SK-N-SH (cell line): ENCODE results near the gene HDLBP. TPM values are rescaled to one million over a fixed set of nuclear protein-coding genes. Genes with fewer than 3 reads are reported as not detected.

Experiments used
- CTCF ChIA-PET: fragments of 300-600, 350-600 bp; formaldehyde crosslinking; extraction: SDS; loops from one replicate; lab custom pipeline; 2021; lab: Yijun Ruan, JAX
- POLR2A ChIA-PET: fragments of 350-600 bp; sonication (Branson Sonifier 250); formaldehyde crosslinking; extraction: SDS; loops from one replicate; lab custom pipeline; 2020; ENCODE audit warnings: antibody characterized with exemption, inconsistent platforms; lab: Yijun Ruan, JAX
- DNase-seq: peaks from one replicate; pipeline ENCODE4 v3.0.0; 2012
- H2AFZ ChIP-seq: fragments of 200-600 bp; sonication (generic); 2 replicates; pipeline ENCODE4 v1.8.1; 2016; ENCODE audit warnings: antibody characterized with exemption, mild to moderate bottlenecking, low read depth
- H3F3A ChIP-seq: fragments of 200-600 bp; sonication (generic); replicated peaks from 2 replicates; pipeline ENCODE3; 2016; ENCODE audit warnings: antibody characterized with exemption, mild to moderate bottlenecking; ENCODE audit not compliant: insufficient read depth
- H3K27ac ChIP-seq, 2 experiments: fragments of 200-500 bp in 1 of 2; fragments of 200-600 bp in 1 of 2; sonication (Bioruptor generic) in 1 of 2; sonication (generic), shearing (Covaris generic) in 1 of 2; 2 replicates each; pipeline versions ENCODE4 v1.5.1 to v1.6.1; 2014 to 2016; ENCODE audit warnings: low read depth in 2 of 2, inconsistent platforms in 1 of 2, low read length in 1 of 2, mild to moderate bottlenecking in 1 of 2, mixed read lengths in 1 of 2
- H3K27me3 ChIP-seq: fragments of 200-600 bp; sonication (generic), shearing (Covaris generic); 2 replicates; pipeline ENCODE4 v1.6.1; 2016; ENCODE audit warnings: mixed run types; ENCODE audit not compliant: insufficient read depth
- H3K36me3 ChIP-seq, 2 experiments: fragments of 200-500 bp in 1 of 2; fragments of 200-600 bp in 1 of 2; sonication (Bioruptor generic) in 1 of 2; sonication (generic) in 1 of 2; replicated peaks in 1 of 2; 2 replicates each; pipeline versions ENCODE3 to v1.5.1; 2014 to 2016; ENCODE audit warnings: low read length in 1 of 2, mild to moderate bottlenecking in 1 of 2; ENCODE audit not compliant: insufficient read depth in 2 of 2, control insufficient read depth in 1 of 2
- H3K4me1 ChIP-seq, 2 experiments: fragments of 200-500 bp in 1 of 2; fragments of 200-600 bp in 1 of 2; sonication (Bioruptor generic) in 1 of 2; sonication (generic), shearing (Covaris generic) in 1 of 2; 2 replicates each; pipeline versions ENCODE4 v1.5.1 to v1.6.1; 2014 to 2016; ENCODE audit warnings: low read depth in 1 of 2, low read length in 1 of 2, mixed run types in 1 of 2; ENCODE audit not compliant: insufficient read depth in 2 of 2, control insufficient read depth in 1 of 2
- H3K4me2 ChIP-seq: fragments of 200-600 bp; sonication (generic), shearing (Covaris generic); 2 replicates; pipeline ENCODE4 v1.6.1; 2017; ENCODE audit warnings: mixed run types
- H3K4me3 ChIP-seq, 2 experiments: fragments of 200-500 bp in 1 of 2; fragments of 200-600 bp in 1 of 2; sonication (Bioruptor generic) in 1 of 2; sonication (generic), shearing (Covaris generic) in 1 of 2; 2 replicates each; pipeline versions ENCODE4 v1.5.1 to v1.8.1; 2014 to 2016; ENCODE audit warnings: low read depth in 2 of 2, inconsistent platforms in 1 of 2, low read length in 1 of 2, mild to moderate bottlenecking in 1 of 2, mixed read lengths in 1 of 2, moderate library complexity in 1 of 2
- H3K79me2 ChIP-seq: fragments of 200-600 bp; sonication (generic); 2 replicates; pipeline ENCODE4 v1.8.1; 2017; ENCODE audit warnings: mild to moderate bottlenecking; ENCODE audit not compliant: insufficient read depth
- H3K9ac ChIP-seq: fragments of 200-600 bp; sonication (generic); 2 replicates; pipeline ENCODE4 v1.6.1; 2017; ENCODE audit warnings: mixed run types
- H3K9me2 ChIP-seq: fragments of 200-600 bp; sonication (generic); 2 replicates; pipeline ENCODE4 v1.6.1; 2017; ENCODE audit warnings: mixed run types
- H3K9me3 ChIP-seq: fragments of 200-600 bp; sonication (generic); 2 replicates; pipeline ENCODE4 v1.6.1; 2017; ENCODE audit warnings: mixed run types, mild to moderate bottlenecking, moderate library complexity
- H4K20me1 ChIP-seq: fragments of 200-600 bp; sonication (generic); 2 replicates; pipeline ENCODE4 v1.6.1; 2017; ENCODE audit warnings: mild to moderate bottlenecking, mixed run types; ENCODE audit not compliant: insufficient read depth
- CHD2 ChIP-seq: fragments of 150-350 bp; IDR thresholded peaks from 2 replicates; pipeline ENCODE4 v1.6.1; 2018; ENCODE audit warnings: low read length; ENCODE audit not compliant: partially characterized antibody
- CTCF ChIP-seq: fragments of 200-600 bp; sonication (generic); IDR thresholded peaks from 2 replicates; pipeline ENCODE4 v1.6.1; 2017; ENCODE audit warnings: antibody characterized with exemption, mild to moderate bottlenecking, moderate library complexity
- EP300 ChIP-seq, 2 experiments: IDR thresholded peaks; 2 replicates each; pipeline versions ENCODE4 v1.4.0 to v1.6.1; 2012; ENCODE audit warnings: borderline replicate concordance in 1 of 2, low read depth in 1 of 2, low read length in 1 of 2
- EZH2phosphoT487 ChIP-seq: fragments of 200-600 bp; sonication (generic); IDR thresholded peaks from 2 replicates; pipeline ENCODE4 v1.6.1; 2017; ENCODE audit warnings: low read depth, mixed run types, mild to moderate bottlenecking, antibody characterized with exemption, moderate library complexity, borderline replicate concordance
- FOXM1 ChIP-seq: IDR thresholded peaks from 2 replicates; pipeline ENCODE4 v1.4.0; 2012; ENCODE audit warnings: low read depth, mild to moderate bottlenecking
- GATA2 ChIP-seq: sonication (generic); formaldehyde crosslinking; IDR thresholded peaks from 2 replicates; pipeline ENCODE4 v1.5.0; 2020; ENCODE audit warnings: mild to moderate bottlenecking, missing genetic modification reagents
- JUND ChIP-seq: IDR thresholded peaks from 2 replicates; pipeline ENCODE4 v1.4.0; 2012
- MAX ChIP-seq: IDR thresholded peaks from 2 replicates; pipeline ENCODE4 v1.4.0; 2012; ENCODE audit warnings: low read depth
- POLR2AphosphoS5 ChIP-seq: IDR thresholded peaks from 2 replicates; pipeline ENCODE4 v1.6.1; 2012; ENCODE audit warnings: low read depth, low read length
- RCOR1 ChIP-seq: fragments of 150-350 bp; IDR thresholded peaks from 2 replicates; pipeline ENCODE4 v1.6.1; 2017; ENCODE audit warnings: antibody characterized with exemption, low read length
- RFX5 ChIP-seq: IDR thresholded peaks from 2 replicates; pipeline ENCODE4 v1.6.1; 2012; ENCODE audit warnings: mild to moderate bottlenecking, improper control_type of control experiment, low read length
- TAF1 ChIP-seq: IDR thresholded peaks from 2 replicates; pipeline ENCODE4 v1.6.1; 2012; ENCODE audit warnings: low read depth, mild to moderate bottlenecking, low read length, moderate library complexity, borderline replicate concordance
- TEAD4 ChIP-seq: IDR thresholded peaks from 2 replicates; pipeline ENCODE4 v1.4.0; 2012; ENCODE audit warnings: mild to moderate bottlenecking, borderline replicate concordance; ENCODE audit not compliant: insufficient read depth
- USF1 ChIP-seq: IDR thresholded peaks from 2 replicates; pipeline ENCODE4 v1.4.0; 2012; ENCODE audit warnings: low read depth, borderline replicate concordance
- USF2 ChIP-seq: fragments of 150-350 bp; IDR thresholded peaks from 2 replicates; pipeline ENCODE4 v1.6.1; 2017; ENCODE audit warnings: antibody characterized with exemption, low read length, low read depth, borderline replicate concordance
- WGBS: methylation state at CpG from one replicate; pipeline ENCODE4 v1.1.6; 2017; ENCODE audit warnings: low lambda C conversion rate; 5-methylcytosine and 5-hydroxymethylcytosine counted together
- polyA plus RNA-seq, 3 experiments: library from polyadenylated mRNA; depleted of rRNA; stranded (reverse); fragments of >200 nt; gene quantifications; 2 replicates each; pipeline ENCODE4 v1.2.3, GENCODE V29; 2012

Gene HDLBP
- polyA plus RNA-seq, 1 of the 3 experiments (the other 2 are of a cell fraction) = 263 TPM

GRCh38 chr2:241307055-241307454, 8.4 kb downstream of the HDLBP start:
- ChIA-PET CTCF (interaction anchor here (0.7 kb wide), 1 partner anchor 14 kb away, joined by 3 read pairs; no protein-coding TSS in a partner anchor), POLR2A (interaction anchor here (0.9 kb wide), 1 partner anchor 15 kb away, joined by 3 read pairs; no protein-coding TSS in a partner anchor)
- no peaks in the 10 kb centered on the region for H3F3A ChIP-seq
- no peak overlapping the region for H3K9ac ChIP-seq
- H3K4me1 ChIP-seq = peaks cover 0 to 40% of the 10 kb centered on the region in 2 experiments; a peak in 2 of 4 replicates
- 97% methylated on average over 6 of the region's 6 CpGs for WGBS
- no peaks in the 10 kb centered on the region for H3K9me3 ChIP-seq
- no peak overlapping the region for H3K4me2 ChIP-seq
- H2AFZ ChIP-seq = no peak overlapping the region
- no peak for DNase-seq
- H3K27ac ChIP-seq = no peak overlapping the region
- peaks cover 100% of the 10 kb centered on the region for H3K79me2 ChIP-seq
- H3K36me3 ChIP-seq = peaks cover 0 to 3% of the 10 kb centered on the region in 2 experiments
- TF ChIP-seq RFX5 = no peak
- TF ChIP-seq EZH2phosphoT487 = no peak
- TF ChIP-seq EP300 (IDR thresholded peaks at IDR 0.05; ENCODE audit: borderline replicate concordance in 1 of 2, low read depth in 1 of 2, low read length in 1 of 2) = no peak
- no peak for TF ChIP-seq POLR2AphosphoS5
- TF ChIP-seq RCOR1 = no peak
- TF ChIP-seq TAF1 = no peak
- no peak for TF ChIP-seq JUND
- TF ChIP-seq USF2 = no peak
- no peak for TF ChIP-seq CHD2
- TF ChIP-seq FOXM1 = no peak
- no peak for TF ChIP-seq GATA2 (CRISPR knock-in tag)
- no peak for TF ChIP-seq TEAD4
- TF ChIP-seq MAX = no peak
- TF ChIP-seq CTCF = no peak
- TF ChIP-seq USF1 = no peak
- H4K20me1 ChIP-seq = peaks cover 90% of the 10 kb centered on the region
- H3K4me3 ChIP-seq = no peak overlapping the region
- H3K9me2 ChIP-seq = no peaks in the 10 kb centered on the region
- H3K27me3 ChIP-seq = no peaks in the 10 kb centered on the region
